ENCODE measurements around the gene FKBP4. TPM values are rescaled to one million over a fixed set of nuclear protein-coding genes. Genes with fewer than 3 reads are reported as not detected.
A peak's percentile ranks its signal among the peaks of the same experiment; 100 is the strongest.

Gene FKBP4
- polyA plus RNA-seq, 1 donor, result 41.5 TPM

- peak; percentile 97 for DNase-seq (ENCODE audit: low read depth)
Measured at GRCh38 chr12:2812290-2813213, 17.8 kb downstream of the FKBP4 start, which contains the start of gene ITFG2. Gene ITFG2, plus strand, starts transcription at chr12:2812668. Its CDS starts 93 bp downstream, at chr12:2812761.

GRCh38 chr12:2813214-2814185, 18.7 kb downstream of the FKBP4 start:
- DNase-seq (ENCODE audit: low read depth), result no peak

- DNase-seq (ENCODE audit: low read depth), result no peak
Measured at GRCh38 chr12:2819810-2820209, 25.0 kb downstream of the FKBP4 start.

GRCh38 chr12:2820432-2820831, 25.7 kb downstream of the FKBP4 start:
- no peak for DNase-seq (ENCODE audit: low read depth)

- DNase-seq (ENCODE audit: low read depth), result no peak
Measured at GRCh38 chr12:2823483-2823882, 28.7 kb downstream of the FKBP4 start.

- no peak for DNase-seq (ENCODE audit: low read depth)
Measured at GRCh38 chr12:2824541-2824940, 29.8 kb downstream of the FKBP4 start.

GRCh38 chr12:2825132-2825531, 30.4 kb downstream of the FKBP4 start:
- no peak for DNase-seq (ENCODE audit: low read depth)

GRCh38 chr12:2826036-2826435, 31.3 kb downstream of the FKBP4 start:
- DNase-seq (ENCODE audit: low read depth), result no peak

GRCh38 chr12:2826721-2827515, 32.1 kb downstream of the FKBP4 start:
- DNase-seq (ENCODE audit: low read depth), result no peak

GRCh38 chr12:2829275-2829674, 34.5 kb downstream of the FKBP4 start:
- DNase-seq (ENCODE audit: low read depth), result no peak

GRCh38 chr12:2832550-2833127, 37.9 kb downstream of the FKBP4 start:
- no peak for DNase-seq (ENCODE audit: low read depth)

- no peak for DNase-seq (ENCODE audit: low read depth)
Measured at GRCh38 chr12:2833327-2833726, 38.6 kb downstream of the FKBP4 start.

- DNase-seq (ENCODE audit: low read depth), result no peak
Measured at GRCh38 chr12:2833810-2834209, 39.0 kb downstream of the FKBP4 start.

- DNase-seq (ENCODE audit: low read depth), result no peak
Measured at GRCh38 chr12:2834581-2835491, 40.1 kb downstream of the FKBP4 start, which contains the start of gene NRIP2. Gene NRIP2, minus strand, starts transcription at chr12:2835035. Its CDS starts 52 bp downstream, at chr12:2834983.

GRCh38 chr12:2835691-2836403, 41.1 kb downstream of the FKBP4 start:
- no peak for DNase-seq (ENCODE audit: low read depth)

GRCh38 chr12:2836574-2836973, 41.8 kb downstream of the FKBP4 start:
- DNase-seq (ENCODE audit: low read depth), result no peak

GRCh38 chr12:2841056-2841650, 46.4 kb downstream of the FKBP4 start:
- DNase-seq (ENCODE audit: low read depth), result no peak

GRCh38 chr12:2842948-2843347, 48.2 kb downstream of the FKBP4 start:
- no peak for DNase-seq (ENCODE audit: low read depth)

- DNase-seq (ENCODE audit: low read depth), result no peak
Measured at GRCh38 chr12:2844786-2845185, 50.0 kb downstream of the FKBP4 start.

Data from forelimb muscle (tissue), 1 donor.